HCT116 (cell line): ENCODE results near the gene WNT16. TPM values are rescaled to one million over a fixed set of nuclear protein-coding genes. Genes with fewer than 3 reads are reported as not detected.

Source experiments
- ATAC-seq: fragments of 200-7000 bp; cut with Tn5 transposase; 2 replicates; pipeline ENCODE4 v1.9.1; 2020; ENCODE audit warnings: mild to moderate bottlenecking, moderate library complexity
- BruUV-seq: library from RNA; stranded (reverse); fragments of 400-500 nt; replicated peaks from 2 replicates; lab custom pipeline; 2021; lab: Mats Ljungman, UMichigan
- CTCF ChIA-PET: fragments of 300-600 bp; sonication (Branson Sonifier 250); formaldehyde crosslinking; loops from one replicate; lab custom pipeline; 2021; ENCODE audit warnings: antibody characterized with exemption; lab: Charles Lee
- POLR2A ChIA-PET: fragments of 300-600, 350-600 bp; sonication (Branson Sonifier 250); formaldehyde crosslinking; loops from one replicate; lab custom pipeline; 2021; ENCODE audit warnings: antibody characterized with exemption; lab: Charles Lee
- RAD21 ChIA-PET, 2 experiments: fragments of 300-600 bp; sonication (Branson Sonifier 250); formaldehyde crosslinking; loops; one replicate each; lab custom pipeline; 2023; ENCODE audit warnings: low total read pairs in 2 of 2; ENCODE audit not compliant: uncharacterized antibody in 2 of 2, unreplicated experiment in 2 of 2, low non-redundant PET in 1 of 2; lab: Charles Lee
- DNase-seq: peaks from one replicate; pipeline ENCODE4 v3.0.0-alpha.2; 2010; ENCODE audit warnings: low read depth, low spot score
- H2AFZ ChIP-seq: fragments of 200-600 bp; shearing (Covaris generic), sonication (generic); 2 replicates; pipeline ENCODE4 v1.6.1; 2017; ENCODE audit warnings: low read depth, mixed run types, mixed read lengths, antibody characterized with exemption, low read length; ENCODE audit not compliant: poor library complexity, severe bottlenecking
- H3K27ac ChIP-seq: 2 replicates; pipeline ENCODE4 v1.5.1; 2012; ENCODE audit warnings: low read depth, low read length
- H3K27me3 ChIP-seq: fragments of 200-600 bp; sonication (generic); 2 replicates; pipeline ENCODE4 v1.6.1; 2016; ENCODE audit warnings: mixed run types, low read length, mixed read lengths; ENCODE audit not compliant: insufficient read depth
- H3K36me3 ChIP-seq, 2 experiments: fragments of 200-500 bp in 1 of 2; fragments of 200-600 bp in 1 of 2; sonication (Bioruptor generic) in 1 of 2; sonication (generic) in 1 of 2; 2 replicates each; pipeline versions ENCODE4 v1.5.1 to v1.6.1; 2014 to 2016; ENCODE audit warnings: low read length in 2 of 2, inconsistent platforms in 1 of 2, mixed read lengths in 1 of 2, mixed run types in 1 of 2; ENCODE audit not compliant: insufficient read depth in 2 of 2, control insufficient read depth in 1 of 2
- H3K4me1 ChIP-seq, 2 experiments: fragments of 200-600 bp in 1 of 2; sonication (generic) in 1 of 2; 2 replicates each; pipeline versions ENCODE4 v1.5.1 to v1.6.1; 2012 to 2017; ENCODE audit warnings: low read length in 2 of 2, inconsistent platforms in 1 of 2, mild to moderate bottlenecking in 1 of 2, mixed read lengths in 1 of 2, mixed run types in 1 of 2, moderate library complexity in 1 of 2; ENCODE audit not compliant: insufficient read depth in 2 of 2, control insufficient read depth in 1 of 2
- H3K4me2 ChIP-seq: fragments of 200-600 bp; sonication (generic); 2 replicates; pipeline ENCODE4 v1.6.1; 2017; ENCODE audit warnings: mixed run types, low read length, mixed read lengths
- H3K4me3 ChIP-seq, 2 experiments: fragments of 200-600 bp in 1 of 2; sonication (generic) in 1 of 2; replicated peaks in 1 of 2; 2 replicates each; pipeline ENCODE4 v1.5.1; 2011 to 2016; ENCODE audit warnings: low read length in 2 of 2, control low read depth in 1 of 2, low read depth in 1 of 2, mild to moderate bottlenecking in 1 of 2, mixed read lengths in 1 of 2, mixed run types in 1 of 2
- H3K79me2 ChIP-seq: fragments of 200-600 bp; sonication (generic); 2 replicates; pipeline ENCODE4 v1.6.1; 2017; ENCODE audit warnings: mild to moderate bottlenecking, mixed run types, low read length, moderate library complexity, mixed read lengths; ENCODE audit not compliant: insufficient read depth
- H3K9ac ChIP-seq: fragments of 200-600 bp; sonication (generic); 2 replicates; pipeline ENCODE4 v1.6.1; 2016; ENCODE audit warnings: low read length, mixed read lengths
- H3K9me2 ChIP-seq: fragments of 200-600 bp; sonication (generic), shearing (Covaris generic); 2 replicates; pipeline ENCODE4 v1.6.1; 2017; ENCODE audit warnings: mixed run types, mild to moderate bottlenecking, moderate library complexity; ENCODE audit not compliant: insufficient read depth
- H3K9me3 ChIP-seq, 2 experiments: fragments of 200-500 bp in 1 of 2; fragments of 200-600 bp in 1 of 2; sonication (Bioruptor generic) in 1 of 2; sonication (generic) in 1 of 2; 2 replicates each; pipeline ENCODE4 v1.6.1; 2014 to 2017; ENCODE audit warnings: low read length in 2 of 2, mixed read lengths in 2 of 2, inconsistent platforms in 1 of 2, low read depth in 1 of 2, mild to moderate bottlenecking in 1 of 2, mixed run types in 1 of 2, moderate library complexity in 1 of 2; ENCODE audit not compliant: control insufficient read depth in 1 of 2, insufficient read depth in 1 of 2
- H4K20me1 ChIP-seq: fragments of 200-600 bp; sonication (generic), shearing (Covaris generic); 2 replicates; pipeline ENCODE4 v1.6.1; 2017; ENCODE audit warnings: mixed run types, mild to moderate bottlenecking, moderate library complexity; ENCODE audit not compliant: insufficient read depth
- ATF3 ChIP-seq: IDR thresholded peaks from 2 replicates; pipeline ENCODE4 v1.6.1; 2012
- CBX3 ChIP-seq: IDR thresholded peaks from 2 replicates; pipeline ENCODE4 v1.6.1; 2012; ENCODE audit warnings: low read depth
- CEBPB ChIP-seq: IDR thresholded peaks from 2 replicates; pipeline ENCODE4 v1.6.1; 2012; ENCODE audit warnings: low read depth
- CTCF ChIP-seq, 3 experiments: fragments of 200-600 bp in 1 of 3; sonication (generic) in 1 of 3; IDR thresholded peaks in 2 of 3; conservative IDR thresholded peaks in 1 of 3; 2 replicates each; pipeline ENCODE4 v1.5.1; 2012 to 2017; ENCODE audit warnings: low read depth in 2 of 3, low read length in 2 of 3, antibody characterized with exemption in 1 of 3, borderline replicate concordance in 1 of 3, control low read depth in 1 of 3, mild to moderate bottlenecking in 1 of 3, mixed read lengths in 1 of 3, mixed run types in 1 of 3, moderate library complexity in 1 of 3; ENCODE audit not compliant: insufficient read depth in 1 of 3
- EGR1 ChIP-seq: IDR thresholded peaks from 2 replicates; pipeline ENCODE4 v1.6.1; 2012; ENCODE audit warnings: low read depth
- ELF1 ChIP-seq: IDR thresholded peaks from 2 replicates; pipeline ENCODE4 v1.6.1; 2012; ENCODE audit warnings: low read depth, borderline replicate concordance
- EZH2 ChIP-seq: fragments of 200-600 bp; sonication (generic); IDR thresholded peaks from 2 replicates; pipeline ENCODE4 v1.6.1; 2017; ENCODE audit warnings: antibody characterized with exemption, mixed run types
- EZH2phosphoT487 ChIP-seq: fragments of 200-600 bp; IDR thresholded peaks from 2 replicates; pipeline ENCODE4 v1.6.1; 2018; ENCODE audit warnings: antibody characterized with exemption, borderline replicate concordance
- FOSL1 ChIP-seq: IDR thresholded peaks from 2 replicates; pipeline ENCODE4 v1.6.1; 2012; ENCODE audit warnings: low read depth
- JUND ChIP-seq: IDR thresholded peaks from 2 replicates; pipeline ENCODE4 v1.6.1; 2012
- MAX ChIP-seq: IDR thresholded peaks from 2 replicates; pipeline ENCODE4 v1.6.1; 2012
- POLR2A ChIP-seq: IDR thresholded peaks from 2 replicates; pipeline ENCODE4 v1.7.0; 2011; ENCODE audit warnings: borderline replicate concordance; ENCODE audit not compliant: insufficient read depth, insufficient read length; ENCODE audit errors: extremely low read depth
- POLR2AphosphoS5 ChIP-seq: IDR thresholded peaks from 2 replicates; pipeline ENCODE4 v1.6.1; 2011; ENCODE audit warnings: mild to moderate bottlenecking, low read depth, low read length, moderate library complexity
- RAD21 ChIP-seq: IDR thresholded peaks from 2 replicates; pipeline ENCODE4 v1.6.1; 2012; ENCODE audit warnings: low read depth, mild to moderate bottlenecking
- REST ChIP-seq: IDR thresholded peaks from 2 replicates; pipeline ENCODE4 v1.6.1; 2012; ENCODE audit warnings: low read depth
- SIN3A ChIP-seq: IDR thresholded peaks from 2 replicates; pipeline ENCODE4 v1.6.1; 2012; ENCODE audit warnings: low read depth
- SP1 ChIP-seq: IDR thresholded peaks from 2 replicates; pipeline ENCODE4 v1.6.1; 2012; ENCODE audit warnings: low read depth
- YY1 ChIP-seq: IDR thresholded peaks from 2 replicates; pipeline ENCODE4 v1.6.1; 2011; ENCODE audit warnings: low read length, low read depth, moderate library complexity, mild to moderate bottlenecking; ENCODE audit not compliant: insufficient replicate concordance; ENCODE audit errors: extremely low read depth
- ZBTB33 ChIP-seq: IDR thresholded peaks from 2 replicates; pipeline ENCODE4 v1.6.1; 2011; ENCODE audit warnings: mild to moderate bottlenecking, low read length, moderate library complexity; ENCODE audit not compliant: insufficient replicate concordance; ENCODE audit errors: extremely low read depth
- ZNF274 ChIP-seq: fragments of 200-500 bp; sonication (Bioruptor generic); IDR thresholded peaks from 2 replicates; pipeline ENCODE4 v1.6.1; 2014; ENCODE audit warnings: mild to moderate bottlenecking, low read depth, low read length, inconsistent platforms
- intact Hi-C: fragments of 100-400 bp; cut with micrococcal nuclease; formaldehyde crosslinking; loops from 2 replicates; pipeline ENCODE4 v1.10.0; 2022
- total RNA-seq: library from RNA; stranded (reverse); gene quantifications from one replicate; pipeline ENCODE4 v1.2.1, GENCODE V29; 2021; ENCODE audit not compliant: unreplicated experiment

The WNT16 gene
- total RNA-seq, 1 experiment from 2014 or later: 152 TPM

- H3K27ac ChIP-seq: peak overlapping the region; percentile 96
- CTCF ChIA-PET: no interaction called here
- no peak overlapping the region for H2AFZ ChIP-seq
- H3K4me3 ChIP-seq: peak overlapping the region in 1 of 2 experiments; percentile 35; a peak in 2 of 4 replicates
- H3K4me1 ChIP-seq: peaks cover 73 to 100% of the 10 kb centered on the region in 2 experiments
- H3K36me3 ChIP-seq: no peaks in the 10 kb centered on the region
- H3K4me2 ChIP-seq: peak overlapping the region; percentile 56
- H4K20me1 ChIP-seq: no peaks in the 10 kb centered on the region
- peak; percentile 92 for ATAC-seq
- no peaks in the 10 kb centered on the region for H3K9me2 ChIP-seq
- H3K9me3 ChIP-seq: no peaks in the 10 kb centered on the region
- H3K9ac ChIP-seq: peak overlapping the region; percentile 67
- RAD21 ChIA-PET: interaction anchor here in 1 of 2 experiments (0.7 kb wide), 1 partner anchor 92 kb away, joined by 3 read pairs; no protein-coding TSS in a partner anchor
- H3K79me2 ChIP-seq: no peaks in the 10 kb centered on the region
- POLR2A ChIA-PET: no interaction called here
- no peaks in the 10 kb centered on the region for H3K27me3 ChIP-seq
- BruUV-seq: no TSS peak
- intact Hi-C loops: no loop called here
- DNase-seq: peak; percentile 97
- TF ChIP-seq JUND (peak; percentile 99), POLR2A (peak; percentile 37), EZH2 (no peak), MAX (peak; percentile 88), FOSL1 (peak; percentile 98), CEBPB (peak; percentile 68; the same call in 1 of the 2 replicates), ELF1 (no peak; the same call in 1 of the 2 replicates), REST (no peak), CTCF (IDR thresholded peaks at IDR 0.05 in 2 of 3, conservative IDR thresholded peaks at IDR 0.05 in 1 of 3; ENCODE audit: borderline replicate concordance in 1 of 3, insufficient read depth in 1 of 3, low read depth in 2 of 3, low read length in 2 of 3) (no peak), YY1 (peak; percentile 46), POLR2AphosphoS5 (peak; percentile 88), SP1 (peak; percentile 100), CBX3 (peak; percentile 95), EGR1 (peak; percentile 31; the same call in 1 of the 2 replicates), ZNF274 (no peak), EZH2phosphoT487 (no peak), RAD21 (peak; percentile 50), ATF3 (peak; percentile 14; the same call in 1 of the 2 replicates), ZBTB33 (peak; percentile 72), SIN3A (peak; percentile 65; the same call in 1 of the 2 replicates)
Observed at GRCh38 chr7:121302214-121302745, 26.5 kb upstream of the WNT16 start.
